Embryonic facial prominence (tissue), 1 donor: Measurements from ENCODE around the gene DDX49.
"Not testable (repeated sequence)": the region's sequence is repeated elsewhere in the genome, so short reads cannot be mapped to it uniquely, and the experiment has no call there.

ENCODE experiments used
- DNase-seq: peaks from one replicate; pipeline ENCODE4 v3.0.0-alpha.2; 2016; ENCODE audit errors: extremely low spot score

The DDX49 gene

DNA sequence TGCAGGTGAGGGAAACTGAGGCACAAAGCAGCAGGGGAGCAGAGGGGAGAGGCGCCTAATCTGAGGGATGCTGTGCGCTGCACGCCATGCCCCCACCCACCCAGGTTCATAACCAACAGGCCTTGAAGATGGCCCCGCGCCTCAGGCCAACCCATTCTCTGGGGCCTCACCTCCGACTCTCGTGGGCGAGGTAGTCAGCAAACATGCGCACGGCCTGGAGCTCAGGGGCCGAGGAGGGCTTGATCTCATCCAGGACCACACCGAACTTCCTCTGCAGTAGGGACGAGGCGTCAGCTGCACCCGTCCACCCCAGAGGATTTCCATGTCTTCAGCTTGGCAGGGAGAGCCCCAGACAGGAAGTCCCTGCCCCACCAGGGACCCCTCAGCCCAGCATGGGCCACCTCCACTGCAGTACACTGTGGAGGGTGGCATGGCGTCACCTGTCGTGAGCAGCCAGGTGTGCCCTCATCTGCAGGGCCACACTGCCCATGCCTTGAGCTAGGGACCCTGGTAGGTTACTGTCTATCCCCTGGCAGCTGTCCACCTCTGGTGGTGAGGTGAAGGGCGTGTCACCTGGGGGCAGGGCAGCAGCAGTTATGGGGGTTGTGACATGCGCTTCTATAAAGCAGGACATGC, 8.6 kb upstream of the DDX49 start:
- DNase-seq = no peak

DNA sequence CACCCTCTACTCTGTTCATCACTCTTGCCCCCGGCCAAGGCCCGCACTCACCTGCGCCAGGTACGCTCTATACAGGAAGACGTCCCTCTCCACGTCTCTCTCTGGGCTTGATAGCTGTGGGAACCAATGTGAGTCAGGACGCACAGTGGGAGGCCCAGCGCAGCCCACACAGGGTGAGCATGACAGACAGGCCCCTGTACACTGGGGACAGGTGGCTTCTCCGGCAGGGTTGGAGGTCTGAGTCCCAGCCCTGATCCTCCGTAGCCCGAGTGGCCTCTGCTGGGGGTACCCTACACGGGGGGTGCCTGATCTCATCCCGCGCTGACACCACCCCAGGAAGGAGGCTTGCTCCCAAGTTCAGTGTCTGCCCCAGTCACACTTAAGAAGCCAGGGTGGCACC, 6.6 kb upstream of the DDX49 start:
- no peak for DNase-seq

- DNase-seq = no peak
Measured at GRCh38 chr19:18913466-18913865, 6.0 kb upstream of the DDX49 start.

GRCh38 chr19:18915639-18916038, 3.9 kb upstream of the DDX49 start:
- no peak for DNase-seq

GRCh38 chr19:18917593-18917992, 1.9 kb upstream of the DDX49 start:
- not testable (repeated sequence) for DNase-seq

GRCh38 chr19:18919900-18920214, 342 bp downstream of the DDX49 start:
- no peak for DNase-seq

DNA sequence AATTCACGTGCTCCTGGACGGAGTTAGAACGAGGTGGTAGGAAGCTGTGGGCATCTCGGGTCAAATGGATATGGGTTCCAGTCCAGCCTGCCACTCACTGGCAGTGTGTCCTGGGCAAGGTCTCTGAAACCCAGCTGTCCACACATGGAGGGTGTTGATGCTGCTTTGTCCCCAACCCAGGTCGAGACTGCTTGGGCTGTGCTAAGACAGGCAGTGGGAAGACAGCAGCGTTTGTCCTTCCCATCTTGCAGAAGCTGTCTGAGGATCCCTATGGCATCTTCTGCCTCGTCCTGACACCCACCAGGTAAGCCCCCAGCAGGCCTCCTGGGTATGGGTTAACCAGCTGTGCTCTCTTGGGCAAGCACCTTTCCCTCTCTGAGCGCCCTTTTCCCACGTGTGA, 885 bp downstream of the DDX49 start:
- no peak for DNase-seq

DNA sequence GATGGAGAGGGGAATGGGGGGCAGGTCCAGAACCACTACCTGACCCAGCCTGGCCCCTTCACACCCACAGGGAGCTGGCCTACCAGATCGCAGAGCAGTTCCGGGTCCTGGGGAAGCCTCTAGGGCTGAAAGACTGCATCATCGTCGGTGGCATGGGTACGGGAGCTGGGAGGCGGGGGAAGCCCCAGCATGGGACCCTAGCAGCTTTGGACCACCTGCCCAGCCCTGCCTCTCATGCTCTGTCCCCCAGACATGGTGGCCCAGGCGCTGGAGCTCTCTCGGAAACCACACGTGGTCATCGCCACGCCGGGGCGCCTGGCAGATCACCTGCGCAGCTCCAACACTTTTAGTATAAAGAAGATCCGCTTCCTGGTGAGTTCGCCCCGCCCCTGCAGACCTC, 2.1 kb downstream of the DDX49 start:
- DNase-seq = no peak

GRCh38 chr19:18922228-18922985, 2.9 kb downstream of the DDX49 start:
- no peak for DNase-seq

- DNase-seq = no peak
Measured at GRCh38 chr19:18924684-18925213, 5.2 kb downstream of the DDX49 start.

DNA sequence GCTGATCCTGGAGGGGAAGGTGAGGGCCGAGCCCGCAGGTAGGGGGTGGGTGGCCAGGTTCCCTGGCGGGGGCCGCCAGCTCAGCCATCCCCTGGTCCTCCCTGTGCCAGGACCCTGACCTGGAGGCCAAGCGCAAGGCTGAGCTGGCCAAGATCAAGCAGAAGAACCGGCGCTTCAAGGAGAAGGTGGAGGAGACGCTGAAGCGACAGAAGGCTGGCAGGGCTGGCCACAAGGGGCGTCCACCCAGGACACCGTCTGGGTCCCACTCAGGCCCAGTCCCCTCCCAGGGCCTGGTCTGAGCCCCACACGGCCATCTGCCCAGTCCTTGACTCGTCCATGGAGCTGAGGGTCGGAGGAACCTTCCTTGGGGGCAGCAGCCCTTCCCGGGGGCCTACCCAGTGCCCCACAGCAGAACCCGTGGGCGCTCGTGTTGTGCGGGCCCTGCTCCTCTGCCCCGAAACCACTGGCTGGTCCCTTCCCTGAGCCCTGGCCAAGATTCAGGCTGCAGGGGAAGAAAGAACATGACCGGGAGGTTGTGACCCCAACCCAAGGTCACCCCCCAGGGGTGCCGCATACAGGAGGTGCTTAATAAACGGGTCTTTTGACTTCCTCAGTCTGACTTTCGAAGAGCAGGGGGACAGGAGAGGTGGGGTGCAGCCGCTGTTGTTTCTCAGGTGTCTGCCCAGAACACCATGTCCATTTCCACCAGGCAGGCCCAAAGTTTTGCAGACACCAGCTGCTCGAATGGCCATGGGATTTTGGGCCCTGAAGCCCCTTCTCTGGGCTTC, 8.7 kb downstream of the DDX49 start:
- DNase-seq = no peak

- no peak for DNase-seq
Measured at GRCh38 chr19:18929311-18929710, 9.8 kb downstream of the DDX49 start.

GRCh38 chr19:18931316-18932162, 12.0 kb downstream of the DDX49 start:
- no peak for DNase-seq

- DNase-seq = no peak
Measured at GRCh38 chr19:18932216-18932841, 12.8 kb downstream of the DDX49 start.

GRCh38 chr19:18933297-18933696, 13.8 kb downstream of the DDX49 start:
- DNase-seq = no peak

- no peak for DNase-seq
Measured at GRCh38 chr19:18939163-18939562, 19.6 kb downstream of the DDX49 start.

DNA sequence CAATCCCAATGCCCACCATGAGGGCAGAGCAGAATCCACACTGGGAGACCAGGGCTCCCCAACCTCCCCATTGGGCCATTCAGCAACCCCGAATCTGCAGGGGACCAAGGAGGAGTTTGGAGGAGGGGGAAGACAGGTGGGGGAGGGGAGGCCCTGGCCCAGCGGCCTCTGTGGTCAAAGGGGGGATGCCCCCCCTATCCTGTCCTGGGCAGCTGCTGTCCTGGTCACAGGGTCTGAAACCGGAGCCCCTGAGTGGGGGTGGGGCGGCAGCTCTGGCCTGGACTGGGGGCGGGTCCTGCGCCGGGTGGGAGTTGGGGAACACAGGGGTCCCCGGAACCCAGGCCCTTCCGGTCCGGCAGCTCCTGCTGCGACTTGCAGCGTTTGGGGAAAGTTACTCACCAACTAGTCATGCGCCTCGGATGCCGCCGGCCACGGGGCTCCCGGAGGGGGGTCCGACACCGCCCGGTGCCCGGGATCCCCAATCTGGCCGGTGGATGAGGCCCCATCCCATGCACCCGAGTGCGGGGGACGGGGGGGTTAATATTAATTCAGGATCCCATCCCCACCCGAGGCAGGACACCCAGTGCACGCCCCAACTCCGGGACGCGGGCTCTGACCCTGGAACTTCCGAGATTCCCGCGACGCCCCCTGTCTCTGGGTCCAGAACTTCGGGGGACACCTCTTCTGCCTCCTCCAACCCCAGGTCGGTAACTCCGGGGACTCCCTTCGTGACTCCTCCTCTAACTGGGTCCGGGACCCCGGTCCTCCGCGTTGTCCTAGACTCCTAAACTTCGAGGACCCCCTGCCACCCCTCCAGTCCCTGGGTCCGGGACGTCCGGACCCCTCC, 20.6 kb downstream of the DDX49 start:
- DNase-seq = no peak

DNA sequence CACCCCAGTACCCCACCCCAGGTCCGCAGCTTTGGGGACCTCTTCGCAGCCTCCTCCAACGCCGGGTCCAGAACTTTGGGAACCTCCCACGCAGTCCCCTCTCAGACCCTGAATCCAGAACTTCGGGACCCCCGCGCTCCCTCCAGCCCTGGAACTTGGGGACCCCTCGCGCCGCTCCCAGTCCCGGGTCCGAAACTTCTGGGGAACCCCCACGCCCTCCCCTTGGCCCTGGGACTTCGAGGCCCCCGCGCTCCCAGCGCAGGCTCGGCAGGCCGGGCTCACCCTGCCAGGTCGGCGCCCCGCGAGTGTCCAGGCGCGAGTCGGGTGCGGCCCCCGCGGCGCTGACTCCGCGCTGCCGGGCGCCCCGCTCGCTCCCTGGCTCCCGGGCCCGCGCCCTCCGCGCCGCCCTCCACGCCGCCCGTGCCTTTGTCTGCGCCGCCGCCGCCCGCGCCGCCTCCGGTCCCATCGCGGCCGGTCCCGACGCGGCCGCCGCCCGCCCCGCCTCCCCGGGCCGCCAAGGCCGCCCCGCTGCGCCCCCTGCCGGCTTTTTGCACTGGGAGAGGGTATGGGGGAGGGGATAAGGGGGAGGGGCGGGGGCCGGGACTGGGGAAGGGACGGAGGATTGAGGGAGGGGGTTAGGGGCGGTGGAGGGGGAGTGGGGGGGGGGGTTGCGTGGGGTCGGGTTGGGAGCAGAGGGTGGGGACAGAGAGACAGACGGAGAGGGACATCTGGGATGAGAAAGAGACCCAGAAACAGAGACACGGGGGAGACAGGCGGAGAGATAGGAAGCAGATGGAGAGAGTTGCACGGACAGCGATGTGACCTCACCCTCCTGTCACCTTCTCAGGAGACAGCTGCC, 21.5 kb downstream of the DDX49 start, which contains the start of gene HOMER3:
HOMER3 (minus strand) TSS at position 449 of the 859 bp plus-strand sequence. CDS start 2,235 bp downstream, outside the sequence.
- peak; percentile 51 for DNase-seq
